HUES64 (cell line): ENCODE data around the gene MGAT4A.

ENCODE experiments used
- H3K27ac ChIP-seq: 2 replicates; pipeline ENCODE4 v1.7.0; 2013; ENCODE audit warnings: low read depth, low read length, inconsistent platforms
- H3K27me3 ChIP-seq: 2 replicates; pipeline ENCODE4 v1.6.1; 2013; ENCODE audit warnings: mild to moderate bottlenecking, low read length; ENCODE audit not compliant: insufficient read depth
- H3K36me3 ChIP-seq: 2 replicates; pipeline ENCODE4 v1.6.1; 2013; ENCODE audit warnings: mild to moderate bottlenecking, low read length; ENCODE audit not compliant: insufficient read depth
- H3K4me1 ChIP-seq: 2 replicates; pipeline ENCODE4 v1.6.1; 2013; ENCODE audit warnings: mild to moderate bottlenecking, low read length, moderate library complexity; ENCODE audit not compliant: insufficient read depth
- H3K4me3 ChIP-seq: 2 replicates; pipeline ENCODE4 v1.5.1; 2013; ENCODE audit warnings: mild to moderate bottlenecking, low read length, moderate library complexity
- H3K9ac ChIP-seq: 2 replicates; pipeline ENCODE4 v1.6.1; 2013; ENCODE audit warnings: mild to moderate bottlenecking, low read depth, low read length
- H3K9me3 ChIP-seq: 2 replicates; pipeline ENCODE4 v1.6.1; 2013; ENCODE audit warnings: low read depth, low read length; ENCODE audit not compliant: insufficient read depth
- WGBS: fragments of 150-250, 120-280 bp; methylation state at CpG from one replicate; pipeline ENCODE4 v1.1.7; 2013; ENCODE audit warnings: missing lambda C conversion rate; 5-methylcytosine and 5-hydroxymethylcytosine counted together

The MGAT4A gene

DNA sequence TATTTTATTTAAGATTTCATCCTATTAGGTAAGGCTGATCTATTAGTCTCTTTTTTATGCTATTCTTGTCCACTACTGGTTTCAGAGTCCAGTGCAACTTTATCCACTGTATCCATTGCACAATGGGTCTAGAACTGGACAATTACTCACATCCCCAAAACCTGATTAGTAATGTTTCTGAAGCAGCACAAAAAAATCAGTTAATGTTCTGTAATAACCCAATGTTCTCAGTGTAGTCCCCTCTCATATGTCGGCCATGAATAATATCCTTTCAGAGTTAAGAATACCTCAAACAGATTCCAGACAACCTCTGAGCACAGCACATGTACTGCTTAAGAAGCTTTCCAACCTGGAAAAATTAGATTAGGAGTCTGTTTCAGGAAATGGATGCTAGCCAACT lies 29.7 kb downstream of the MGAT4A start:
- no peaks in the 10 kb centered on the region for H3K9me3 ChIP-seq
- no peak overlapping the region for H3K4me3 ChIP-seq
- no peaks in the 10 kb centered on the region for H3K4me1 ChIP-seq
- no peak overlapping the region for H3K27ac ChIP-seq
- WGBS, result 95% methylated on average over 1 of the region's 1 CpG
- H3K36me3 ChIP-seq, result no peaks in the 10 kb centered on the region
- H3K27me3 ChIP-seq, result no peaks in the 10 kb centered on the region
- H3K9ac ChIP-seq, result no peak overlapping the region

- H3K9me3 ChIP-seq, result no peaks in the 10 kb centered on the region
- H3K4me3 ChIP-seq, result no peak overlapping the region
- H3K27me3 ChIP-seq, result no peaks in the 10 kb centered on the region
- H3K4me1 ChIP-seq, result no peaks in the 10 kb centered on the region
- H3K9ac ChIP-seq, result no peak overlapping the region
- no peaks in the 10 kb centered on the region for H3K36me3 ChIP-seq
- no peak overlapping the region for H3K27ac ChIP-seq
- 92% methylated on average over 6 of the region's 6 CpGs for WGBS
Observed at GRCh38 chr2:98698896-98699295, 32.0 kb downstream of the MGAT4A start.

DNA sequence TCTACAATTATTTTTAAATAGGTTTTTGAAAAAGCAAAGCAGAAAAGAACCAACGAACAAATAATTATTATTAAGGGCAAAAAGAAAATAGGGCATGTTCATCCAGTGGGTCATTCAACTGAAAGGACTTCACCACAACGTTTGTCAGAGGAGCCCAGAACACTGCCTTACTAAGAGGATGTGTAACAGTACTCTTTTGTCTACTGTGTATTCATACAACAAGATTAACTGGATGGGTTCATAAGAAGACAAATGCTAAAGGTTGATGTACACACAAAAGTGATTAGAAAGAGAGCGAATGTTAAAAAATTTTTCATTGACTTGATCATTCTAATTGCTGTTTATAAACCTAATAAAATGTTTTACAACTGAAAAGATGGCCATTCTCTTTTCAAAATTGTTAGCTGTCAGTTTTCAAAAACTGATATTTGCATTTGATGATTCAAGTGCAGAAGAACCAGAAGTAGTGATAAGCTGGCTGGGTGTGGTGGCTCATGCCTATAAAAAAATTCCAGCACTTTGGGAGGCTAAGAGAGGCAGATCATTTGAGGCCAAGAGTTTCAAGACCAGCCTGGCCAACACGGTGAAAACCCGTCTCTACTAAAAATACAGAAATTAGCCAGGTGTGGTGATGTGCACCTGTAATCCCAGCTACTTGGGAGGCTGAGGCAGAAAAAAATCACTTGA lies 33.1 kb downstream of the MGAT4A start:
- Histone ChIP-seq H3K36me3 (no peaks in the 10 kb centered on the region), H3K4me1 (no peaks in the 10 kb centered on the region), H3K9me3 (no peaks in the 10 kb centered on the region), H3K27me3 (no peaks in the 10 kb centered on the region), H3K4me3 (no peak overlapping the region), H3K27ac (no peak overlapping the region), H3K9ac (no peak overlapping the region)
- WGBS, result 78% methylated on average over 4 of the region's 5 CpGs

- H3K9ac ChIP-seq, result no peak overlapping the region
- H3K36me3 ChIP-seq, result no peaks in the 10 kb centered on the region
- H3K4me1 ChIP-seq, result no peaks in the 10 kb centered on the region
- no peaks in the 10 kb centered on the region for H3K9me3 ChIP-seq
- 87% methylated on average over 4 of the region's 4 CpGs for WGBS
- no peak overlapping the region for H3K27ac ChIP-seq
- no peak overlapping the region for H3K4me3 ChIP-seq
- no peaks in the 10 kb centered on the region for H3K27me3 ChIP-seq
Observed at GRCh38 chr2:98696200-98696599, 34.7 kb downstream of the MGAT4A start.

DNA sequence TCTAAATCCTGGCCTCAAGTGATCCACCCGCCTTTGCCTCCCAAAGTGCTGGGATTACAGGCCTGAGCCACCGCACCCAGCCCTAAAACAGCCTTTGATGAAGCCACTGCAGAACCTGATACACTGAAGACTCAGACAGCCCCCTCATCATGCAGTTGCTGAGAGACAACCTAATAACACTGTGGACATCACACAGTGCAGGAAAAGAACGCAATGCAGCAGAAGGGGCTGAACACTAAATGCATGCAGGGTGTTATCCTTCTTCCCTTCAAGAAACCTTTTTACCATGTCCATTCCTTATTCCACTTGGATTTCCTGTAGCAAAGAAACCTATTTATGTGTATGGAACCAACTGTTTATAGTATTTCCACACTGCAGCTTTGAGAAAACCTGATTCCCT lies 35.7 kb downstream of the MGAT4A start:
- no peak overlapping the region for H3K27ac ChIP-seq
- H3K4me1 ChIP-seq, result no peaks in the 10 kb centered on the region
- H3K9ac ChIP-seq, result no peak overlapping the region

GRCh38 chr2:98693477-98693876 lies 37.5 kb downstream of the MGAT4A start:
- Histone ChIP-seq H3K9ac (no peak overlapping the region), H3K4me1 (no peaks in the 10 kb centered on the region), H3K9me3 (no peaks in the 10 kb centered on the region), H3K27me3 (no peaks in the 10 kb centered on the region), H3K4me3 (no peak overlapping the region), H3K36me3 (no peaks in the 10 kb centered on the region), H3K27ac (no peak overlapping the region)
- 100% methylated on average over 5 of the region's 5 CpGs for WGBS

More for the DNA sequence above, 35.7 kb downstream of the MGAT4A start:
- Histone ChIP-seq H3K4me3 (no peak overlapping the region), H3K27me3 (no peaks in the 10 kb centered on the region), H3K9me3 (no peaks in the 10 kb centered on the region), H3K36me3 (no peaks in the 10 kb centered on the region)
- WGBS, result 97% methylated on average over 3 of the region's 3 CpGs

GRCh38 chr2:98692090-98693054 lies 38.6 kb downstream of the MGAT4A start:
- Histone ChIP-seq H3K4me1 (no peaks in the 10 kb centered on the region; the same call in 1 of the 2 replicates), H3K9me3 (no peaks in the 10 kb centered on the region), H3K4me3 (no peak overlapping the region), H3K27me3 (no peaks in the 10 kb centered on the region), H3K36me3 (no peaks in the 10 kb centered on the region), H3K9ac (no peak overlapping the region), H3K27ac (no peak overlapping the region)
- WGBS, result 96% methylated on average over 6 of the region's 7 CpGs

DNA sequence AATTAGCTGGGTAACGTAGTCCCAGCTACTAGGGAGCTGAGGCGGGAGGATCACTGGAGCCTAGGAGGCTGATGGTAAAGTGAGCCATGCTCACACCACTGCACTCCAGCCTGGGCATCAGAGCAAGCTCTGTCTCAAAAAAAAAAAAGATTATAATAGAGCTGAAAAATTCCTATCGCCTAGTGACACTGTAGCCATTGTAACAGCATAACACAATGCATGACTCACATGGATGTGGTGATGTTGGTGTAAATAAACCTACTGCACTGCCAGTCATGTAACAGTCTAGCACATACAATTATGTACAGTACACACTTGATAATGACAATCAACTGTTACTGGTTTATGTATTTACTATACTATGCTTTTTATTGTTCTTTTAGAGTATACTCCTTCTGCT lies 39.6 kb downstream of the MGAT4A start:
- no peaks in the 10 kb centered on the region for H3K27me3 ChIP-seq
- no peaks in the 10 kb centered on the region for H3K9me3 ChIP-seq
- no peaks in the 10 kb centered on the region for H3K36me3 ChIP-seq
- H3K4me1 ChIP-seq, result no peaks in the 10 kb centered on the region; the same call in 1 of the 2 replicates
- no peak overlapping the region for H3K9ac ChIP-seq
- H3K4me3 ChIP-seq, result no peak overlapping the region
- no peak overlapping the region for H3K27ac ChIP-seq
- WGBS, result 97% methylated on average over 3 of the region's 3 CpGs

GRCh38 chr2:98685930-98686887 lies 44.7 kb downstream of the MGAT4A start:
- H3K36me3 ChIP-seq, result no peaks in the 10 kb centered on the region
- H3K27me3 ChIP-seq, result no peaks in the 10 kb centered on the region
- WGBS, result 91% methylated on average over 12 of the region's 14 CpGs
- H3K9me3 ChIP-seq, result no peaks in the 10 kb centered on the region
- no peak overlapping the region for H3K9ac ChIP-seq
- H3K4me3 ChIP-seq, result no peak overlapping the region
- no peak overlapping the region for H3K27ac ChIP-seq
- H3K4me1 ChIP-seq, result no peaks in the 10 kb centered on the region; the same call in 1 of the 2 replicates

DNA sequence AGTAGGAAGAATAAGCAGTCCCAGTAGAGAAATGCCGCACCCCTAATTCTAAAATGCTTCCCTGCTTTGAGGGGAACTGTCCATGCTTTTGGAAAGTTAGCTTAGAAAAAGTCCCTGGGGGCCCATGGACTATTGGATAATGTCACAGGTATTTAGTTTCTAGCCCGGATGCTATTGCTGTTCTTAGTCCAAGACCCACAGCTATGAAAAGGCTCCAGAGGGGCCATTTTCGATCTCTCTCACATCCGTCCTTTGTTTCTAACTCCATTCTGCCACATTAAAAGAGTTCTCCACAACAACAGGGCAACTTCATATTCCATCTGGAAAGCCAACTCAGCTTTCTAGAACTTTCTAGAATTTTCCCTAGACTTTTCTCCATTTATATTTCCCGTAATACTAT lies 47.2 kb downstream of the MGAT4A start:
- no peak overlapping the region for H3K4me3 ChIP-seq
- WGBS, result 90% methylated on average over 5 of the region's 5 CpGs
- H3K9ac ChIP-seq, result no peak overlapping the region
- no peaks in the 10 kb centered on the region; the same call in 1 of the 2 replicates for H3K4me1 ChIP-seq
- no peak overlapping the region for H3K27ac ChIP-seq
- H3K27me3 ChIP-seq, result no peaks in the 10 kb centered on the region
- H3K36me3 ChIP-seq, result no peaks in the 10 kb centered on the region
- H3K9me3 ChIP-seq, result no peaks in the 10 kb centered on the region
